Adrenal gland (tissue), 5 donors: ENCODE measurements around the gene ZFHX3.

Experiments
- POLR2A ChIP-seq, 2 donors: fragments of 450-650 bp; IDR thresholded peaks; one replicate each; pipeline ENCODE4 v1.6.1; 2017; ENCODE audit warnings: antibody characterized with exemption in 2 of 2, mild to moderate bottlenecking in 2 of 2, moderate library complexity in 1 of 2
- TF ChIP-seq, protein P1 (sequence below), 6 experiments: fragments of 450-650 bp in 4 of 6; fragments of 200-600 bp in 2 of 6; sonication (generic) in 1 of 6; IDR thresholded peaks; 1 replicate in 5 of 6; 2 replicates in 1 of 6; pipeline versions ENCODE4 v1.5.1 to v1.8.0; 2016 to 2021; ENCODE audit warnings: antibody characterized with exemption in 6 of 6, mild to moderate bottlenecking in 2 of 6, moderate library complexity in 1 of 6
- donor health status: DM: no; HTN: no; CAD: no.

DNA sequence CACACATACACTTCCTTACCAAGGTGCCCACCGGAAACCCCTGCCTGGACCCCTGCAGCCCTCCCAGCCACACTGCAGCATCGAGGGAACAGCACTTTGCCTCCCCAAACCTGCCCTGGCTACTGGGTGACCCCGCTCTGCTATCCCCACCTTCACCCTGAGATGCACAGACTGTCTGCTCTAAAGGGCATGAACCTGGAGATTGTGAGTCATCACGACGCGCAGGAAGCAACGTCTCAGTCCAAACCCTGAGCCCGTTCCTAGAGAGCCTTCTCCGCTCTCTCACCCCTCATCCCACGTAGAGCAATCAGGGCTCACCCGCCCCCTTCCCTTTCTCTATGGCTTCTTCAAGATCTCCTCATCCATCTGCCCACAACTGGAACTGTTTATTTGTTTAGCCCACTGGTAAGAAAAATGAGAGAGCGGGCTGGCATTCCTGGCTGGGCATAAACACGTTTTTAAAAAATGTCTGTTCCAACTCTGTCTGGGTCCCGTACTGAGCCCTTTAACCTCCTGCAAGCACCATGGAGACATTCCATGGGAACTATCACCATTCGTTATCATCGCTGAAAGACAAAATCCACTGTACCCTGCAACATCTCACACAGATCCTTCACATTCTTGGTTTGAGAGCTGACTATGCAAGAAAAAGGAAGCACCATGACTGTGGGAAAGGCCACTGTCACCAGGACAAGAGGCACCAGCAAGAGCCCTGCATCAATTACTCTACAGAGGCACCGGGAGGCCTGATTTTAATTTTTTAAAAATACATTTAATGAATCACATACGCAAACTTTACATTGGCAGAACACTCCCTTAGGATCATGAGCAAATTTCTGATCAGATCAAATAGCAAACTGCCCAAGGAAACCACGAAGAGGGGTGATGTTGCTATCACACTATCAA lies 28.2 kb downstream of the ZFHX3 start:
- TF ChIP-seq, protein P1, sequence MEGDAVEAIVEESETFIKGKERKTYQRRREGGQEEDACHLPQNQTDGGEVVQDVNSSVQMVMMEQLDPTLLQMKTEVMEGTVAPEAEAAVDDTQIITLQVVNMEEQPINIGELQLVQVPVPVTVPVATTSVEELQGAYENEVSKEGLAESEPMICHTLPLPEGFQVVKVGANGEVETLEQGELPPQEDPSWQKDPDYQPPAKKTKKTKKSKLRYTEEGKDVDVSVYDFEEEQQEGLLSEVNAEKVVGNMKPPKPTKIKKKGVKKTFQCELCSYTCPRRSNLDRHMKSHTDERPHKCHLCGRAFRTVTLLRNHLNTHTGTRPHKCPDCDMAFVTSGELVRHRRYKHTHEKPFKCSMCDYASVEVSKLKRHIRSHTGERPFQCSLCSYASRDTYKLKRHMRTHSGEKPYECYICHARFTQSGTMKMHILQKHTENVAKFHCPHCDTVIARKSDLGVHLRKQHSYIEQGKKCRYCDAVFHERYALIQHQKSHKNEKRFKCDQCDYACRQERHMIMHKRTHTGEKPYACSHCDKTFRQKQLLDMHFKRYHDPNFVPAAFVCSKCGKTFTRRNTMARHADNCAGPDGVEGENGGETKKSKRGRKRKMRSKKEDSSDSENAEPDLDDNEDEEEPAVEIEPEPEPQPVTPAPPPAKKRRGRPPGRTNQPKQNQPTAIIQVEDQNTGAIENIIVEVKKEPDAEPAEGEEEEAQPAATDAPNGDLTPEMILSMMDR (IDR thresholded peaks at IDR 0.05) = no peak
- TF ChIP-seq POLR2A (IDR thresholded peaks at IDR 0.05) = peak in 1 of 2 donors; percentile 24
